ENCODE data around the gene YIPF7.
A peak's percentile ranks its signal among the peaks of the same experiment; 100 is the strongest.

YIPF7 gene

GRCh38 chr4:44679060-44679459, 27.6 kb upstream of the YIPF7 start:
- Histone ChIP-seq H4K91ac (ENCODE audit: low read depth, low read length) (no peak overlapping the region), H3K23ac (ENCODE audit: low read length) (no peak overlapping the region), H3K79me1 (ENCODE audit: low read length) (peaks cover 8% of the 10 kb centered on the region), H2BK12ac (ENCODE audit: low read length) (no peak overlapping the region), H3K27me3 (ENCODE audit: insufficient read depth, low read length) (no peaks in the 10 kb centered on the region), H3K14ac (ENCODE audit: low read length) (no peak overlapping the region), H3K9me3 (ENCODE audit: insufficient read depth, low read depth, low read length) (no peaks in the 10 kb centered on the region), H3K4me1 (ENCODE audit: control insufficient read depth in 1 of 2, insufficient read depth in 2 of 2, low read length in 2 of 2) (no peaks in the 10 kb centered on the region), H2AK5ac (ENCODE audit: low read length) (no peak overlapping the region), H3K36me3 (ENCODE audit: control insufficient read depth in 1 of 2, insufficient read depth in 2 of 2, low read length in 2 of 2) (peaks cover 0 to 3% of the 10 kb centered on the region in 2 experiments), H2AFZ (ENCODE audit: insufficient read depth, low read length, poor library complexity) (no peak overlapping the region), H2BK5ac (ENCODE audit: low read depth, low read length, poor library complexity) (no peak overlapping the region), H3K4me3 (ENCODE audit: low read depth, low read length) (no peak overlapping the region), H3K27ac (ENCODE audit: low read depth, low read length) (no peak overlapping the region), H3K9ac (ENCODE audit: low read length) (peak overlapping the region; percentile 45), H3K4ac (ENCODE audit: low read depth, low read length) (peak overlapping the region; percentile 69), H3K4me2 (ENCODE audit: low read length) (peak overlapping the region; percentile 74), H4K8ac (ENCODE audit: low read depth, low read length) (peak overlapping the region; percentile 93), H3K79me2 (ENCODE audit: control insufficient read depth, insufficient read depth, low read length, poor library complexity) (peaks cover 7% of the 10 kb centered on the region), H2BK120ac (ENCODE audit: insufficient read depth, low read length, poor library complexity) (no peak overlapping the region), H3K18ac (ENCODE audit: low read length) (no peak overlapping the region), H4K12ac (ENCODE audit: low read depth, low read length) (peak overlapping the region; percentile 30)
- no peak for DNase-seq
- no CpG with 5 or more reads among the region's 3 CpGs for WGBS (ENCODE audit: extremely low coverage, insufficient coverage, insufficient read length)

GRCh38 chr4:44678094-44679041, 26.9 kb upstream of the YIPF7 start, which contains the start of gene GUF1:
GUF1 (plus strand) TSS chr4:44678420; CDS start chr4:44678623, 203 bp downstream.
- Histone ChIP-seq H4K12ac (ENCODE audit: low read depth, low read length) (peak within 1 kb of the TSS; percentile 88), H3K27ac (ENCODE audit: low read depth, low read length) (peak within 1 kb of the TSS; percentile 64), H3K4me1 (ENCODE audit: control insufficient read depth in 1 of 2, insufficient read depth in 2 of 2, low read length in 2 of 2) (no peaks in the 10 kb centered on the region), H3K23ac (ENCODE audit: low read length) (no peak within 1 kb of the TSS), H3K18ac (ENCODE audit: low read length) (no peak within 1 kb of the TSS), H2AFZ (ENCODE audit: insufficient read depth, low read length, poor library complexity) (peak within 1 kb of the TSS; percentile 74), H3K79me2 (ENCODE audit: control insufficient read depth, insufficient read depth, low read length, poor library complexity) (peaks cover 7% of the 10 kb centered on the region), H3K14ac (ENCODE audit: low read length) (peak within 1 kb of the TSS; percentile 75), H2BK120ac (ENCODE audit: insufficient read depth, low read length, poor library complexity) (peak within 1 kb of the TSS; percentile 74), H2BK12ac (ENCODE audit: low read length) (no peak within 1 kb of the TSS), H3K36me3 (ENCODE audit: control insufficient read depth in 1 of 2, insufficient read depth in 2 of 2, low read length in 2 of 2) (peaks cover 0 to 2% of the 10 kb centered on the region in 2 experiments), H3K4me2 (ENCODE audit: low read length) (peak within 1 kb of the TSS; percentile 74), H2BK5ac (ENCODE audit: low read depth, low read length, poor library complexity) (peak within 1 kb of the TSS; percentile 41), H3K9me3 (ENCODE audit: insufficient read depth, low read depth, low read length) (no peaks in the 10 kb centered on the region), H3K27me3 (ENCODE audit: insufficient read depth, low read length) (no peaks in the 10 kb centered on the region), H3K4me3 (ENCODE audit: low read depth, low read length) (peak within 1 kb of the TSS; percentile 88), H3K4ac (ENCODE audit: low read depth, low read length) (peak within 1 kb of the TSS; percentile 69), H4K91ac (ENCODE audit: low read depth, low read length) (peak within 1 kb of the TSS; percentile 74), H3K79me1 (ENCODE audit: low read length) (peaks cover 8% of the 10 kb centered on the region), H4K8ac (ENCODE audit: low read depth, low read length) (peak within 1 kb of the TSS; percentile 93), H3K9ac (ENCODE audit: low read length) (peak within 1 kb of the TSS; percentile 92), H2AK5ac (ENCODE audit: low read length) (no peak within 1 kb of the TSS)
- peak; percentile 84 to 87 for DNase-seq
- no CpG with 5 or more reads among the region's 57 CpGs for WGBS (ENCODE audit: extremely low coverage, insufficient coverage, insufficient read length)

- Histone ChIP-seq H3K4ac (ENCODE audit: low read depth, low read length) (no peak overlapping the region), H2BK120ac (ENCODE audit: insufficient read depth, low read length, poor library complexity) (no peak overlapping the region), H3K4me1 (ENCODE audit: control insufficient read depth in 1 of 2, insufficient read depth in 2 of 2, low read length in 2 of 2) (no peaks in the 10 kb centered on the region), H3K18ac (ENCODE audit: low read length) (no peak overlapping the region), H3K9me3 (ENCODE audit: insufficient read depth, low read depth, low read length) (no peaks in the 10 kb centered on the region), H3K4me3 (ENCODE audit: low read depth, low read length) (no peak overlapping the region), H3K27me3 (ENCODE audit: insufficient read depth, low read length) (no peaks in the 10 kb centered on the region), H2AFZ (ENCODE audit: insufficient read depth, low read length, poor library complexity) (no peak overlapping the region), H3K23ac (ENCODE audit: low read length) (no peak overlapping the region), H4K12ac (ENCODE audit: low read depth, low read length) (no peak overlapping the region), H3K14ac (ENCODE audit: low read length) (no peak overlapping the region), H2BK5ac (ENCODE audit: low read depth, low read length, poor library complexity) (no peak overlapping the region), H2AK5ac (ENCODE audit: low read length) (no peak overlapping the region), H2BK12ac (ENCODE audit: low read length) (no peak overlapping the region), H3K79me1 (ENCODE audit: low read length) (peaks cover 8% of the 10 kb centered on the region), H3K27ac (ENCODE audit: low read depth, low read length) (no peak overlapping the region), H3K9ac (ENCODE audit: low read length) (no peak overlapping the region), H4K8ac (ENCODE audit: low read depth, low read length) (no peak overlapping the region), H3K4me2 (ENCODE audit: low read length) (no peak overlapping the region), H3K36me3 (ENCODE audit: control insufficient read depth in 1 of 2, insufficient read depth in 2 of 2, low read length in 2 of 2) (no peaks in the 10 kb centered on the region), H3K79me2 (ENCODE audit: control insufficient read depth, insufficient read depth, low read length, poor library complexity) (peaks cover 7% of the 10 kb centered on the region), H4K91ac (ENCODE audit: low read depth, low read length) (no peak overlapping the region)
- DNase-seq = no peak
- no CpG with 5 or more reads among the region's 5 CpGs for WGBS (ENCODE audit: extremely low coverage, insufficient coverage, insufficient read length)
Observed at GRCh38 chr4:44675366-44675765, 23.9 kb upstream of the YIPF7 start.

GRCh38 chr4:44674471-44674870, 23.0 kb upstream of the YIPF7 start:
- no peak overlapping the region for H3K18ac ChIP-seq (ENCODE audit: low read length)
- no peak overlapping the region for H4K12ac ChIP-seq (ENCODE audit: low read depth, low read length)
- DNase-seq = no peak
- H3K4ac ChIP-seq (ENCODE audit: low read depth, low read length) = no peak overlapping the region
- H4K91ac ChIP-seq (ENCODE audit: low read depth, low read length) = no peak overlapping the region
- H3K79me1 ChIP-seq (ENCODE audit: low read length) = peaks cover 8% of the 10 kb centered on the region
- no peak overlapping the region for H2BK12ac ChIP-seq (ENCODE audit: low read length)
- H2AFZ ChIP-seq (ENCODE audit: insufficient read depth, low read length, poor library complexity) = no peak overlapping the region
- no peaks in the 10 kb centered on the region for H3K27me3 ChIP-seq (ENCODE audit: insufficient read depth, low read length)
- H3K4me2 ChIP-seq (ENCODE audit: low read length) = no peak overlapping the region
- no peaks in the 10 kb centered on the region for H3K9me3 ChIP-seq (ENCODE audit: insufficient read depth, low read depth, low read length)
- no peak overlapping the region for H3K23ac ChIP-seq (ENCODE audit: low read length)
- H3K4me1 ChIP-seq (ENCODE audit: control insufficient read depth in 1 of 2, insufficient read depth in 2 of 2, low read length in 2 of 2) = no peaks in the 10 kb centered on the region
- no peak overlapping the region for H2AK5ac ChIP-seq (ENCODE audit: low read length)
- H3K14ac ChIP-seq (ENCODE audit: low read length) = no peak overlapping the region
- H4K8ac ChIP-seq (ENCODE audit: low read depth, low read length) = no peak overlapping the region
- H3K4me3 ChIP-seq (ENCODE audit: low read depth, low read length) = no peak overlapping the region
- no peak overlapping the region for H2BK5ac ChIP-seq (ENCODE audit: low read depth, low read length, poor library complexity)
- no peak overlapping the region for H2BK120ac ChIP-seq (ENCODE audit: insufficient read depth, low read length, poor library complexity)
- no peaks in the 10 kb centered on the region for H3K36me3 ChIP-seq (ENCODE audit: control insufficient read depth in 1 of 2, insufficient read depth in 2 of 2, low read length in 2 of 2)
- H3K79me2 ChIP-seq (ENCODE audit: control insufficient read depth, insufficient read depth, low read length, poor library complexity) = peaks cover 7% of the 10 kb centered on the region
- H3K27ac ChIP-seq (ENCODE audit: low read depth, low read length) = no peak overlapping the region
- H3K9ac ChIP-seq (ENCODE audit: low read length) = no peak overlapping the region
- WGBS (ENCODE audit: extremely low coverage, insufficient coverage, insufficient read length) = no CpG with 5 or more reads among the region's 1 CpG

Measured in trophoblast cell (in vitro differentiated cells and primary cell).